T47D (cell line): ENCODE measurements around the gene TMED6.

Experiments
- DNase-seq, 2 experiments: peaks; one replicate each; pipeline versions ENCODE4 v3.0.0 to v3.0.0-alpha.2; 2011 to 2012; ENCODE audit warnings: low read depth in 1 of 2, low spot score in 1 of 2
- JUND ChIP-seq: IDR thresholded peaks from 2 replicates; pipeline ENCODE4 v1.6.1; 2012; ENCODE audit warnings: low read depth
- in situ Hi-C: cut with HindIII; loops from 2 replicates; pipeline ENCODE4 v1.10.0; 2016; ENCODE audit warnings: low sequenced_read_pairs, low pct_unique_long_range_greater_than_20kb

TMED6 gene

DNA sequence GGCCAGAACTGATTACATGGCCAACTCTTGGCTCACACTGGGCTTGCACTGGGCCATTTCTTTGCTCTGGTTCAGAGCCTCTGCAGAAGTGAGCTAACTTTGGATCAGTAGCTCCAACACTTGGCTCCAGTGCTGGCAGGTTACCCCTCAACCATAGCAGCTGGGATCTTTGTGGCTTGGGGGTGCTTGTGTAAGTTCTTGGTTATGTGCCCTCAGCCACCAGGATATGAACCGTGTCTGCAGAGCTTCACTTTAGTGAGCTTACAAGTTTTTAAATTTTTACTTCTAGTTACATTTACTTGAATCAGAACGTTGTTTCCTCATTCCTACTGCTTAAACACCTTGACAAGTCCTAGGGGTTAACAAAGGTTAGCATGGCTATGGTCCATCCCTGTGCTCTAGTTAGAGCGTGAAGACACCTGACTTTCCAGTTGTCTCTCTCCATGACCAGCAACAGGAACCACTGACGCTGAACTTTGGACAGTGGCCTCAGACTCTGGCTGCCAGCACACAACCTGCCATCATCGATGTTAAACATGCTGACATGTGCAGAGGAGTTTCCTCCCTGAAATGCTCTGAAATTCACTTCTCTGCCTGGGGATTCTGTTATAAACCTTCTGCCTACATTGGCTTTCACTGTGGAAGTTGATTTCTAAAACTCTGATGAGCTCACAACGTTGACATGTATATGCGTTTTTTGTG is 25.3 kb downstream of the TMED6 start:
- in situ Hi-C loops: no loop called here

DNA sequence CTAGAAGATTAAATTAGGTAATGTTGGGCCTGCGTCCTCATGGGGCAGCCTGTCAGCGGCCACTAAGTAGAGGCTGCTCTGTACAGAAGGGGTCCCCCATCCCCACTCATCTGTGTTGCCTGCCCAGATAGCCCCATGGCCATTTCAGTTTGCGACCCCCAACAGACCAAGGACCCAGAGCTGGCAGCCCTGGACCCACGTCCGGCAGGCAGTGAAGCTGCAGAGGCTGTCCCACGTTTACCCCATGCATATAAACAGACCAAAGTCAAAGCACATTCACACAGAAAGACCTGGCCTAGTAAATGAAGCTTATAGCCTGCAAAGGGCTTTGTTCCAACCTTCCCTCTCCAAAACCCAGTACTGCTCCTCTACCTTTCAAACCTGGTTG is 25.8 kb downstream of the TMED6 start:
- in situ Hi-C loops: no loop called here
- DNase-seq: no peak

More for the DNA sequence above, 25.3 kb downstream of the TMED6 start:
- TF ChIP-seq JUND: no peak
- no peak for DNase-seq

DNA sequence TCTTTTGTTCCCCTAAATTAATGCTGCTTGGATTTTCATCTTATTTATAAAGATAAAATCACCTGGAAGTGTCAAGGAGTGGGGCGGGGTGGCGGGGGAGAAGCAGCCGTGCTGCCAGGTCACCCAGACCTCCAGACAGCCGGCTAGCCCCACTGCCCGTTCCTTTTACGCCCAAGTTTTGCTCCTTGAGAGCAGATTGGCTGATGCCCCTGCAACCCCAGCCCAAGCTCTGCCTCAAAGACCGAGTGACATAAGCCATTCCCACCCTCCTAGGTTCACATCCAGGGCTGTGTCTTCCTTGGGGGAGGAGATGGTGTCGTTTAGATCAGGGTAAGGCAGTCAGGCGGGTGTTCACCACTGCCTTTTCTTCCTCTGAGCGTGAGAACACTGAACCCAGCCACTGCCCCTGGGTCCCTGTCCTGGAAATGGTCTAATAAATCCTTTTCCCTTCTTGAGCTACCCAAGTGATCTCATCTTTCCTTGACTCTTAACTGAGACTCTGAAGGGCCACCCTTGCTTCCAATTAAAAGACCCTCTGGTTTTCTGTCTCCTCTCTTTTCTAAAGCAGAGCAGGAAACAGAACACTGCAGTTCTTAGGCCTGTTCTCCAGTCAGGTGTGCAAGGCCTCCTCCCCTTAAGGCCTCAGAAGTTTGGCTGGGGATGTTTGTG is 26.9 kb downstream of the TMED6 start:
- DNase-seq: peak in 1 of 2 experiments; percentile 65
- no peak for TF ChIP-seq JUND
- in situ Hi-C loops: no loop called here

More for the DNA sequence above, 25.8 kb downstream of the TMED6 start:
- no peak for TF ChIP-seq JUND

DNA sequence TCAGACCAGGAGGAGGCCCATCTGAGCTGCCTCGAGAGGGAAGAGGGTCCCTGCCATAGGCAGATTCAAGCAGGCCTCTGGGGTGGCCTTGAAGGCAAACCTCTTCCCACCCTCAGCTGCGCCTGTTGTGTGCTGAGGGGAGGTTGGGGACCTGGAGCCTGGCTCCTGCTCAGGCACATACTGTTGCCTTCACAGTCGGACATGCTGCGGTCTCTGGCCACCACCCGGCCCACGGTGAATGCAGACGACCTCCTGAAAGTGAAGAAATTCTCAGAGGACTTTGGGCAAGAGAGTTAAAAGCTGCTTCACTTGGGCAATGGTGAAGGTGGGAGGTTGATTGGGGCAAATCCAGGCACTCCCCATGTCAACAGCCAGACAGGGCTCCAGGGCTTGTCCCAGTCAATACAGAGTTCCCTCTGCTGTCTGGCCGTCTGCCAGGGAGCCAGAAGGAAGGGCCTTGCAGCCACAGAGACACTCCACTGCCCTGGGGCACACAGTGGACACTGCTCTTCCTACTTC is 27.5 kb downstream of the TMED6 start:
- TF ChIP-seq JUND: no peak
- peak in 1 of 2 experiments; percentile 74 for DNase-seq
- in situ Hi-C loops: no loop called here

DNA sequence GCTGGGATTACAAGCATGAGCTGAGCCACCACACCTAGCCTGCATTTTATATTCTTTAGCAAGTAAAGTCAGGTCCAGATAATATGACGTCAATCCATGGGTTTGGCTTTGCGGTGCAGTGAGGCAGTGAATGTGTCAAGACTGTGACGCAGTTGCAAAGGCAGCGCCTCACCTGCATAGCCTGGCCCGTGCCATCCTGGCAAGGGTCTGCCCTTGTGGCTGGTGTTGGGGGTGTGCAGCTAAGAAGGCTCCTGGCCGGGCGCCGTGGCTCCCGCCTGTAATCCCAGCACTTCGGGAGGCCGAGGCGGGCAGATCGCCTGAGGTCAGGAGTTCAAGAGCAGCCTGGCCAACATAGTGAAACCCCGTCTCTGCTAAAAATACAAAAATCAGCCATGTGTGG is 28.2 kb downstream of the TMED6 start:
- no peak for DNase-seq
- in situ Hi-C loops: no loop called here
- no peak for TF ChIP-seq JUND

DNA sequence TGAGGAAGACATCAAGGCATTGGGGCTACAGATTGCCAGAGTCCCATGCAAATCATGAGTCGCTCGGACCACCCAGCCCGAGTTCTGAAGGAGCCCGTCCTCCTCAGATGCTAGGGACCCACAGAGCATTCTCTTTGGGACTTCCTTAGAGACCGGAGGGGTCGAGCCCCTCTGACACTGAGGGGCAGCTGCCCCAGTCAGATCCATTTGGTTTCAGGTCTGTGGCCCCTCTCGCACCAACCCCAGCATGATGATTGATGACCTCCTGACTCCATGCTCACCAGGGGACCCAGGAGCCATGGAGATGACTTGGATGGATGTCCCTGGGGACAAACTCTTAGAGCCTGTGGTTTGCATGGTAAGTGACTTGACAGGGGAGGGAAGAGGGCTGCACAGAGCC is 29.2 kb downstream of the TMED6 start:
- in situ Hi-C loops: no loop called here
- TF ChIP-seq JUND: no peak
- no peak for DNase-seq

DNA sequence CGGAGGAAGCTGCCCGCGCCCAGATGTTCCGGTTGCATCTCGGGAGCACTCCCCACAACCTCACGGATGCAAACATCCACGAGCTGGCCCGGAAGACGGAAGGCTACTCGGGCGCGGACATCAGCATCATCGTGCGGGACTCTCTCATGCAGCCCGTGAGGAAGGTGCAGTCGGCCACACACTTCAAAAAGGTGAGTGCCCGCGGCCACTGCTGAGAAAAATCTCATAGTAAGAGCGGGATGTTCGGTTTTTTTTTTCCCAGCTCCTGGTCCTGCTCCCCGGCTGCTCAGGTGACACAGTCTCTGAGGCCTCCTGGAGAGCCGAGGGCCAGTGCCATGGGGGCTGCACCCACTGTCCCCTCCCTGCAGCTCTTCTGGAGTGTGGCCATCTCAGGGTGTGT is 30.5 kb downstream of the TMED6 start:
- no peak for TF ChIP-seq JUND
- in situ Hi-C loops: no loop called here
- DNase-seq: no peak

DNA sequence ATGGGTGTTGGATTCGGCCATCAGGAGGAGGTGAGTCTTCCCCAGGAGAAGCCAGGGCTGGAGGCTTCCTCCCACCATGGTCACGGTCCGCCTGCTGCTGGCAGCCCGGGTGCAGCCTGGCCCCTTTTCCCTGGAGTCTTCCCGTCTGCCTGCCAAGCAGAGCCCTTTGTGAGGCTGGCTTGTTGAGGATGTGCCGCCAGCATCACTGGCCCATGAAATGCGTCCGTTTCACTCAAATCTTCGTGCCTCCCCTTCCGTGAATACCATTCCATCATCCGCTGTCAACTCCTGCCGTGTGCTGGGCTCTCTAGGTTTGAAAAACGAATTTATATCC is 30.9 kb downstream of the TMED6 start:
- in situ Hi-C loops: no loop called here
- DNase-seq: no peak
- TF ChIP-seq JUND: no peak

DNA sequence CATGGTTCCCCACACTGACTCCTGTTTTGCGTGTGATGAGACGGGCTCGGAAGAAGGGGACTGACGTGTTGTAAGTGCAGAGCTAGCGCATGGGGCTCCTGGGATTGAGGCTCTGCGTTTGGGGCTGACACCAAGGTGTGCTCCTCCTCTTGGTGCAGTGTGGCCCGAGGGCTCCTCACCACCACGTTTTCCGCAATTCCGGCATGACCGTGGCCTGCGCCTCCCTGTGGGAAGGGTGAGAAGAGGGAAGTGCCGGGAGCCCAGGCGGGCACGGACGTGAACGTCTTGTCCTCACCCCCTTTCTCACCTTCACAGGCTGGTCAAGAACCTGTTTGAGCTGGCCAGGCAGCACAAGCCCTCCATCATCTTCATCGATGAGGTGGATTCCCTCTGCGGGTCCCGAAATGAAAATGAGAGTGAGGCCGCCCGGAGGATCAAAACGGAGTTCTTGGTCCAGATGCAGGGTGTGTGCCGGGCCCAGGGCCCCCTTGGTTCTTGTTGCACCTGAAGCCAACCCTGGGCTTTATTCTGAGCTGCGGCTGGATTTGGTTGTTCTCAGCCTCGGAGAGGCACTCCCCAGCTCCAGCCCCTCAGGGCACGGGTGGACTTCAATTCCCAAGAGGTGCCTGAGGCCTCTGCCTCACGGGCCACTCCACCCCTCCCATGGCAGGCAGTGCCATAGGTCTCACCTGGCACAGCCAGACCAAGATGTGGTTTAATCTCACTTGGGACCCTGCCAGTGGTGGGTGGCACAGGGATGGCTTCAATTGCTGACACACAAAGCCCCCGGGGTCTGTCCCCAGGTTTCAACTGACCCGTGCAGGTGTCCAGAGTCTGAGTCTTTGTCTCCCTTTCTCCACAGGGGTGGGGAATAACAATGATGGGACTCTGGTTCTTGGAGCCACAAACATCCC is 31.5 kb downstream of the TMED6 start:
- TF ChIP-seq JUND: no peak
- DNase-seq: no peak
- in situ Hi-C loops: no loop called here

DNA sequence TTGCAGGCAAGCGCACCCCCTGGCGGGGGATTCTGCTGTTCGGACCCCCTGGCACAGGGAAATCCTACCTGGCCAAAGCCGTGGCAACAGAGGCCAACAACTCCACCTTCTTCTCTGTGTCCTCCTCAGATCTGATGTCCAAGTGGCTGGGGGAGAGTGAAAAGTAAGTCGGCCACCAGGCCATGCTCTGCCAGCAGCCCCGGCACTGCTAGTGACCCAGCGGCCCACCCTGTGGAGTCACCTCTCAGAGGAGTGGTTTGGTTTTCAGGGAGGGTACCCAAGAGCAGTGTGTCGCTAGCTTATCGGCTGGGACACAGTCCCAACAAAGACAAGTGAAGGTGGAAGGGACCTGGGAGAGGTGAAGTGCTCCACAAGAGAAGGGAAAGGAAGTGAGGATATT is 32.2 kb downstream of the TMED6 start:
- TF ChIP-seq JUND: no peak
- no peak for DNase-seq
- in situ Hi-C loops: no loop called here

DNA sequence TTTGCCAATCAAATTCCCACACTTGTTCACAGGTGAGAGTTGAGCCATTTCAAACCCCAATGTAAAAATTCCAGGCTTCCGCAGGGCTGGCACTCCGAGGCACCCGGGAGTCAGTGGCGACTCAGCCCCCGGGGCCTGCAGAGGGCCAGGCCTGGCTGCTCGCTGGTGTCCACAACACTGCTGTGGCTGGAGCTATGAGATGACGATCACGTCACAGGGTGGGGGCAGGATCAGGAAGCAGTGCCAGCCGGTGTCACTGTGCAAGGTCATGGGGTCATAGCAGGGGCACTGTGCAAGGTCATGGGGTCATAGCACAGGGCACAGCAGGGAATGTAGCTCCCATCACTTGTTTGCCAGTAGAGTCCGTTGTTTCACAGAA is 32.7 kb downstream of the TMED6 start:
- in situ Hi-C loops: no loop called here
- no peak for TF ChIP-seq JUND
- no peak for DNase-seq

DNA sequence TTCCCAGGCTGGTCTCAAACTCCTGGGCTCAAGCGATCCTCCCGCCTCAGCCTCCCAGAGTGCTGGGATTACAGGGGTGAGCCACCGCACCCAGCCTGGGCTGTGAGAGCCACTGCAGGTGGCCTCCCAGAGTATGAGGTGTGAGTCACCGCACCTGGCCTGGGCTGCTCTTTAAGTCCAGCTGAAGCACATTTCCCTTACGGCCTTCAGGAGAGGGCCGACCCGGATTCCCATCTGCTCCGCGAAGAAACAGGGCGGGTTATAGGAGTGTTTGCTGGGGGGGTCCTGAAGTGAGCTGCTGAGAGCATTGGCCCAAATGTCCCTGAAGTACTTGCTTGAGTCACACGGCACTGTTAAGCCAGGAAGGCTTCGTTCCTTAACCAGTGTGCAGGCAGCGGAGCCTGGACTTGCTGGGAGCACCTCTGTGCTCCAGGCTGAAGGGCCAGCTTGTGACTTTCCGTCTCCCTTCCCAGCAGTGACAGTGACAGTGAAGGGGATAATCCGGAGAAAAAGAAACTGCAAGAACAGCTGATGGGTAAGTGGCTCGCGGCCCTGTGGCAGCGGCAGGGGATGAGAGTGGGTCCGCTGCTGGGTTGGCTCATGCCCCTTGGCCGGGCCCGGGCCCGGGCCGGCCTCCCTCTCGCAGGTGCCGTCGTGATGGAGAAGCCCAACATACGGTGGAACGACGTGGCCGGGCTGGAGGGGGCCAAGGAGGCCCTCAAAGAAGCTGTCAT is 33.2 kb downstream of the TMED6 start:
- in situ Hi-C loops: no loop called here
- no peak for DNase-seq
- no peak for TF ChIP-seq JUND
